NCI-H345 treated with DMSO at 0.1 percent for 48 hours (cell line): ENCODE measurements around the gene COX7A2L.

Experiments used
- DNase-seq: peaks from one replicate; lab custom pipeline; 2025; ENCODE audit not compliant: unreplicated experiment; lab: John Stamatoyannopoulos, UW

COX7A2L gene

GRCh38 chr2:42321452-42322064 is 39.5 kb downstream of the COX7A2L start:
- DNase-seq, result no peak

- no peak for DNase-seq
Observed at GRCh38 chr2:42319265-42319664, 41.8 kb downstream of the COX7A2L start.

- no peak for DNase-seq
Observed at GRCh38 chr2:42317945-42318344, 43.1 kb downstream of the COX7A2L start.

- DNase-seq, result no peak
Observed at GRCh38 chr2:42317486-42317885, 43.5 kb downstream of the COX7A2L start.

GRCh38 chr2:42316910-42317309 is 44.1 kb downstream of the COX7A2L start:
- no peak for DNase-seq

- DNase-seq, result no peak
Observed at GRCh38 chr2:42315844-42316470, 45.1 kb downstream of the COX7A2L start.

GRCh38 chr2:42314892-42315468 is 46.0 kb downstream of the COX7A2L start:
- no peak for DNase-seq

GRCh38 chr2:42312106-42312505 is 48.9 kb downstream of the COX7A2L start:
- DNase-seq, result no peak

GRCh38 chr2:42310007-42310515 is 51.0 kb downstream of the COX7A2L start:
- no peak for DNase-seq

- no peak for DNase-seq
Observed at GRCh38 chr2:42309366-42309765, 51.7 kb downstream of the COX7A2L start.

GRCh38 chr2:42307180-42307579 is 53.8 kb downstream of the COX7A2L start:
- DNase-seq, result no peak

GRCh38 chr2:42304059-42304713 is 56.8 kb downstream of the COX7A2L start:
- no peak for DNase-seq

- DNase-seq, result no peak
Observed at GRCh38 chr2:42303252-42303651, 57.8 kb downstream of the COX7A2L start.

GRCh38 chr2:42300527-42300926 is 60.5 kb downstream of the COX7A2L start:
- no peak for DNase-seq
